ENCODE measurements around the gene MOB3A. TPM values are rescaled to one million over a fixed set of nuclear protein-coding genes. Genes with fewer than 3 reads are reported as not detected.
A peak's percentile ranks its signal among the peaks of the same experiment; 100 is the strongest.

MOB3A gene
- polyA plus RNA-seq, 1 donor, result 20.8 TPM

GRCh38 chr19:2043251-2043641 is 52.9 kb downstream of the MOB3A start:
- no peak for DNase-seq
- WGBS (ENCODE audit: insufficient coverage, low lambda C conversion rate), result no CpG with 5 or more reads among the region's 9 CpGs
- Histone ChIP-seq H3K27ac (ENCODE audit: low read length) (peak overlapping the region; percentile 93), H3K9me3 (ENCODE audit: control insufficient read depth, low read depth, low read length) (peaks cover 6% of the 10 kb centered on the region), H3K4me1 (ENCODE audit: control insufficient read depth, insufficient read depth, low read length) (peaks cover 51% of the 10 kb centered on the region), H3K4me3 (ENCODE audit: low read length) (no peak overlapping the region), H3K27me3 (ENCODE audit: control insufficient read depth, insufficient read depth, low read length) (no peaks in the 10 kb centered on the region), H3K36me3 (ENCODE audit: control insufficient read depth, insufficient read depth, low read length) (peaks cover 91% of the 10 kb centered on the region)

GRCh38 chr19:2042485-2043250 is 53.5 kb downstream of the MOB3A start:
- Histone ChIP-seq H3K4me3 (ENCODE audit: low read length) (peak overlapping the region; percentile 42), H3K27ac (ENCODE audit: low read length) (peak overlapping the region; percentile 93), H3K36me3 (ENCODE audit: control insufficient read depth, insufficient read depth, low read length) (peaks cover 88% of the 10 kb centered on the region), H3K4me1 (ENCODE audit: control insufficient read depth, insufficient read depth, low read length) (peaks cover 45% of the 10 kb centered on the region), H3K9me3 (ENCODE audit: control insufficient read depth, low read depth, low read length) (peaks cover 7% of the 10 kb centered on the region), H3K27me3 (ENCODE audit: control insufficient read depth, insufficient read depth, low read length) (no peaks in the 10 kb centered on the region)
- WGBS (ENCODE audit: insufficient coverage, low lambda C conversion rate), result no CpG with 5 or more reads among the region's 29 CpGs
- DNase-seq, result peak in 1 of 2 donors; percentile 13

- no peaks in the 10 kb centered on the region for H3K27me3 ChIP-seq (ENCODE audit: control insufficient read depth, insufficient read depth, low read length)
- peaks cover 7% of the 10 kb centered on the region for H3K9me3 ChIP-seq (ENCODE audit: control insufficient read depth, low read depth, low read length)
- H3K27ac ChIP-seq (ENCODE audit: low read length), result peak overlapping the region; percentile 93
- WGBS (ENCODE audit: insufficient coverage, low lambda C conversion rate), result no CpG with 5 or more reads among the region's 77 CpGs
- H3K36me3 ChIP-seq (ENCODE audit: control insufficient read depth, insufficient read depth, low read length), result peaks cover 80% of the 10 kb centered on the region
- H3K4me3 ChIP-seq (ENCODE audit: low read length), result peak overlapping the region; percentile 42
- H3K4me1 ChIP-seq (ENCODE audit: control insufficient read depth, insufficient read depth, low read length), result peaks cover 37% of the 10 kb centered on the region
- DNase-seq, result peak; percentile 97 to 98
Measured at GRCh38 chr19:2041683-2042484, 54.2 kb downstream of the MOB3A start.

GRCh38 chr19:2041433-2041682 is 54.8 kb downstream of the MOB3A start:
- DNase-seq, result no peak

GRCh38 chr19:2040647-2041432 is 55.3 kb downstream of the MOB3A start:
- H3K4me1 ChIP-seq (ENCODE audit: control insufficient read depth, insufficient read depth, low read length), result peaks cover 31% of the 10 kb centered on the region
- H3K4me3 ChIP-seq (ENCODE audit: low read length), result no peak overlapping the region
- DNase-seq, result no peak
- H3K36me3 ChIP-seq (ENCODE audit: control insufficient read depth, insufficient read depth, low read length), result peaks cover 69% of the 10 kb centered on the region
- no peaks in the 10 kb centered on the region for H3K27me3 ChIP-seq (ENCODE audit: control insufficient read depth, insufficient read depth, low read length)
- no CpG with 5 or more reads among the region's 28 CpGs for WGBS (ENCODE audit: insufficient coverage, low lambda C conversion rate)
- peaks cover 12% of the 10 kb centered on the region for H3K9me3 ChIP-seq (ENCODE audit: control insufficient read depth, low read depth, low read length)
- H3K27ac ChIP-seq (ENCODE audit: low read length), result peak overlapping the region; percentile 48

More at GRCh38 chr19:2041433-2041682, 54.8 kb downstream of the MOB3A start:
- H3K4me3 ChIP-seq (ENCODE audit: low read length), result peak overlapping the region; percentile 14
- H3K27ac ChIP-seq (ENCODE audit: low read length), result peak overlapping the region; percentile 48
- H3K9me3 ChIP-seq (ENCODE audit: control insufficient read depth, low read depth, low read length), result peaks cover 7% of the 10 kb centered on the region
- peaks cover 36% of the 10 kb centered on the region for H3K4me1 ChIP-seq (ENCODE audit: control insufficient read depth, insufficient read depth, low read length)
- no peaks in the 10 kb centered on the region for H3K27me3 ChIP-seq (ENCODE audit: control insufficient read depth, insufficient read depth, low read length)
- peaks cover 75% of the 10 kb centered on the region for H3K36me3 ChIP-seq (ENCODE audit: control insufficient read depth, insufficient read depth, low read length)
- WGBS (ENCODE audit: insufficient coverage, low lambda C conversion rate), result no CpG with 5 or more reads among the region's 6 CpGs

- Histone ChIP-seq H3K4me3 (ENCODE audit: low read length) (no peak overlapping the region), H3K27me3 (ENCODE audit: control insufficient read depth, insufficient read depth, low read length) (no peaks in the 10 kb centered on the region), H3K4me1 (ENCODE audit: control insufficient read depth, insufficient read depth, low read length) (peaks cover 30% of the 10 kb centered on the region), H3K27ac (ENCODE audit: low read length) (no peak overlapping the region), H3K9me3 (ENCODE audit: control insufficient read depth, low read depth, low read length) (peaks cover 19% of the 10 kb centered on the region), H3K36me3 (ENCODE audit: control insufficient read depth, insufficient read depth, low read length) (peaks cover 62% of the 10 kb centered on the region)
- DNase-seq, result no peak
- no CpG with 5 or more reads among the region's 20 CpGs for WGBS (ENCODE audit: insufficient coverage, low lambda C conversion rate)
Measured at GRCh38 chr19:2039959-2040646, 56.0 kb downstream of the MOB3A start.

DNA sequence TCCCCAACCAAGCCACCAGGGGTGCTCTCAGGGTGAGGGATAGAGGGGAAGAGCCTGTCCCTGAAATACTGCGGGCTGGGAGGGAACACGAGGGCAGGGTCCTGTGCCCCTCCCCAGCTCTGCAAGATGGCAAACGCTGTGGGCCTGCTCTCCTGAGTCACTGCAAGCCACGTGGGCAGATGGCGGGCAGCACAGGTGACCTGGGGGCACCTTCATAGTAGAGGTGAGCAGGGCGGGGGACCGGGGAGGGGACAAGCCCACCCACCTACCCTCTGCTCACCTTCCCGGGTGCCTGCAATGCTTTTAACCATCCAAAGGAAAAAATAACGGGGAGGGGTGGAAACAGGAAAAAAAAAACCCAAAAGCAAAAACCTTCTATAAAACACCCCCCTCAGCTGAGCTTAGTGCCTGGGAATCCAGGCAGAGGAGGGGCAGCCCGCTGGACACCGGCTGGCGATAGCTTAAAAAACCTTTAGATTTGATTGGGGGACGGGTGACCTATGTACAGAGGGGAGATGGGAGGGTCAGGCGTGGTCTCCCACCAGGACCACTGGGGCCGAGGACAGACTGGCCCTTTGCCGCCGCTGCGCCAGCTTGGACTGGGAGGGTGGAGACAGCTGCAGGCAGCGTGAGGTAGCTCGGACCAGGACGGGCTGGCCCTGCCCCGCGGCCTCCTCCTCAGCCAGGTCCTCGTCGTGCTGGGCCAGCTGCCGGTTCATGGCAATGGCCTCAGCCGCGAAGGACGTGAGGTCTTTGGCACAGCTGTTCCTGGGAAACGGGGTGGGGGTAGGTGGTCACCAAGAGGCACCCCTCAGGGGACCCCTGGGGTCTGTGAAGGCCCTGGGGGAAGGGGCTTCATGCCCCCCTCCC is 56.8 kb downstream of the MOB3A start:
- WGBS (ENCODE audit: insufficient coverage, low lambda C conversion rate), result 100% methylated on average over 2 of the region's 30 CpGs
- DNase-seq, result no peak
- peaks cover 34% of the 10 kb centered on the region for H3K4me1 ChIP-seq (ENCODE audit: control insufficient read depth, insufficient read depth, low read length)
- H3K4me3 ChIP-seq (ENCODE audit: low read length), result no peak overlapping the region
- peaks cover 54% of the 10 kb centered on the region for H3K36me3 ChIP-seq (ENCODE audit: control insufficient read depth, insufficient read depth, low read length)
- peaks cover 27% of the 10 kb centered on the region for H3K9me3 ChIP-seq (ENCODE audit: control insufficient read depth, low read depth, low read length)
- no peak overlapping the region for H3K27ac ChIP-seq (ENCODE audit: low read length)
- no peaks in the 10 kb centered on the region for H3K27me3 ChIP-seq (ENCODE audit: control insufficient read depth, insufficient read depth, low read length)

- no peak for DNase-seq
- no peak overlapping the region for H3K27ac ChIP-seq (ENCODE audit: low read length)
- no peaks in the 10 kb centered on the region for H3K27me3 ChIP-seq (ENCODE audit: control insufficient read depth, insufficient read depth, low read length)
- peaks cover 33% of the 10 kb centered on the region for H3K4me1 ChIP-seq (ENCODE audit: control insufficient read depth, insufficient read depth, low read length)
- peaks cover 49% of the 10 kb centered on the region for H3K36me3 ChIP-seq (ENCODE audit: control insufficient read depth, insufficient read depth, low read length)
- peaks cover 27% of the 10 kb centered on the region for H3K9me3 ChIP-seq (ENCODE audit: control insufficient read depth, low read depth, low read length)
- WGBS (ENCODE audit: insufficient coverage, low lambda C conversion rate), result no CpG with 5 or more reads among the region's 44 CpGs
- H3K4me3 ChIP-seq (ENCODE audit: low read length), result no peak overlapping the region
Measured at GRCh38 chr19:2038284-2039088, 57.6 kb downstream of the MOB3A start.
